Measurements from ENCODE around the gene MPRIP. TPM values are rescaled to one million over a fixed set of nuclear protein-coding genes. Genes with fewer than 3 reads are reported as not detected.

The MPRIP gene
- total and polyA plus RNA-seq, 2 donors (not counting 3 experiments of a cell fraction or from before 2014, with no cell fraction given), result 94.6 to 246 TPM

DNA sequence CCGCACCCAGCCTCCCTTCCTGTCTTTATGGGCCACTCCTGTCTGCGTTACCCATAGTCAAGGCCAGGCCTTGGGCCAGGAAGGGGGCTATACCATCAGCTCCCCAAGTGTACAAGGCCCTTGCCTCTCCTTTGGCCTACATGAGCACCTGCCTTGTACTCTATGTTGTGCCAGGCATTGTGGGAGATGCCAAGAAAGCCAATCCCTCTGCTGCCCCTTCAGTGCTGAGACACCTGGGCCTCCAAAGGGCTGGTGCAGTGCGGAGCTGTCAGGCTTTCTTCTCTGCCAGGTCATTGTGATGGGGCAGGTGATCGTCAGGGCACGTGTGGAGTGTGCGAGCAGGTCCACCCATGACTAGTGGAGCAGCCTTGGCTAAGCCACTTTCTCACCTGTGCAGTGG is 59.9 kb downstream of the MPRIP start:
- intact Hi-C loops (cut with micrococcal nuclease) (no loop called here), dilution Hi-C loops (cut with MboI; ENCODE audit: extremely low pct_ligation_motif_present, low sequenced_read_pairs) (no loop called here)
- H3K9me3 ChIP-seq (replicated peaks; ENCODE audit: control insufficient read depth, insufficient read depth, low read length), result no peaks in the 10 kb centered on the region
- H3K36me3 ChIP-seq (ENCODE audit: control insufficient read depth in 2 of 2, extremely low read depth in 1 of 2, insufficient read depth in 2 of 2, low read length in 2 of 2), result peaks cover 0 to 2% of the 10 kb centered on the region in 2 experiments
- CTCF ChIA-PET, result no interaction called here
- peaks cover 79% of the 10 kb centered on the region for H3K79me2 ChIP-seq (ENCODE audit: control insufficient read depth, insufficient read depth, low read length)
- POLR2A ChIA-PET, result no interaction called here
- no peak overlapping the region for H2AFZ ChIP-seq (ENCODE audit: low read depth, low read length)
- BruUV-seq (replicated peaks), result no TSS peak
- H3K9me1 ChIP-seq (replicated peaks; ENCODE audit: control insufficient read depth, extremely low read depth, insufficient read depth, low read length), result no peaks in the 10 kb centered on the region
- no peaks in the 10 kb centered on the region for H3K27me3 ChIP-seq (ENCODE audit: control insufficient read depth in 2 of 2, insufficient read depth in 2 of 2, low read length in 2 of 2)
- no peak overlapping the region for H3K4me3 ChIP-seq (replicated peaks in 1 of 3; ENCODE audit: insufficient read depth in 1 of 3, low read depth in 1 of 3, low read length in 3 of 3)
- no peak overlapping the region for H3K27ac ChIP-seq (ENCODE audit: insufficient read depth, low read depth, low read length)
- H3K9ac ChIP-seq (replicated peaks; ENCODE audit: extremely low read depth, insufficient read depth, low read length), result no peak overlapping the region
- no peak for FAIRE-seq
- no peaks in the 10 kb centered on the region for H4K20me1 ChIP-seq (replicated peaks; ENCODE audit: control insufficient read depth, extremely low read depth, insufficient read depth, low read length)
- TF ChIP-seq JUN (IDR thresholded peaks at IDR 0.05; ENCODE audit: borderline replicate concordance, insufficient read depth, insufficient read length, low read depth), result no peak
- TF ChIP-seq, protein P1, sequence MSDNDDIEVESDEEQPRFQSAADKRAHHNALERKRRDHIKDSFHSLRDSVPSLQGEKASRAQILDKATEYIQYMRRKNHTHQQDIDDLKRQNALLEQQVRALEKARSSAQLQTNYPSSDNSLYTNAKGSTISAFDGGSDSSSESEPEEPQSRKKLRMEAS (IDR thresholded peaks at IDR 0.05; ENCODE audit: insufficient read depth, insufficient read length), result no peak
- no peak for TF ChIP-seq POLR2A (IDR thresholded peaks at IDR 0.05; ENCODE audit: low read depth, low read length)
- H3K4me1 ChIP-seq (ENCODE audit: control insufficient read depth, extremely low read depth, insufficient read depth, low read length), result no peaks in the 10 kb centered on the region
- H3K4me2 ChIP-seq (ENCODE audit: insufficient read depth, low read length), result no peak overlapping the region
- no peak for DNase-seq (ENCODE audit: low read depth, low spot score)

DNA sequence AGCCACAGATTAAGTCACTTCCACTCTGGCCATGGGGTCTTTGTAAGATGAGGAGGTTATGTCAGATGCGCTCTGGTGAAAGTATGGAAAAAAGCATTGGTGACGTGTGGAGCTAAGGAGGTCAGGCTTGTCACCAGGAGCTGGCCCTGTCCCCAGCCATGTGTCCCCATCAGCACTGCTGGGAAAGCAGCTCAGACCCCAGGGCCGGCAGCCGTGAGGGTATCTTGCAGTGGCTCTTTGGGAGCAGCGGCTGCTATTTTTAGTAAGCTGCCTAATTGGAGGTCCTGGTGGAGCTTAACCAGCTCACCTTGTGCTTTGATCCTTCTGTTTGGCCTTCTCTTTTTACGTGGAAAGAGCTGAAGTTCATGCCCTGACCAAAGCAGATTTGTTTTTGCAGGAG is 60.9 kb downstream of the MPRIP start:
- Histone ChIP-seq H3K27me3 (ENCODE audit: control insufficient read depth in 2 of 2, insufficient read depth in 2 of 2, low read length in 2 of 2) (no peaks in the 10 kb centered on the region), H2AFZ (ENCODE audit: low read depth, low read length) (no peak overlapping the region), H3K4me2 (ENCODE audit: insufficient read depth, low read length) (no peak overlapping the region), H3K9me3 (replicated peaks; ENCODE audit: control insufficient read depth, insufficient read depth, low read length) (no peaks in the 10 kb centered on the region), H3K4me3 (replicated peaks in 1 of 3; ENCODE audit: insufficient read depth in 1 of 3, low read depth in 1 of 3, low read length in 3 of 3) (no peak overlapping the region), H4K20me1 (replicated peaks; ENCODE audit: control insufficient read depth, extremely low read depth, insufficient read depth, low read length) (no peaks in the 10 kb centered on the region), H3K9me1 (replicated peaks; ENCODE audit: control insufficient read depth, extremely low read depth, insufficient read depth, low read length) (no peaks in the 10 kb centered on the region), H3K36me3 (ENCODE audit: control insufficient read depth in 2 of 2, extremely low read depth in 1 of 2, insufficient read depth in 2 of 2, low read length in 2 of 2) (peaks cover 0 to 2% of the 10 kb centered on the region in 2 experiments), H3K9ac (replicated peaks; ENCODE audit: extremely low read depth, insufficient read depth, low read length) (no peak overlapping the region), H3K4me1 (ENCODE audit: control insufficient read depth, extremely low read depth, insufficient read depth, low read length) (no peaks in the 10 kb centered on the region), H3K79me2 (ENCODE audit: control insufficient read depth, insufficient read depth, low read length) (peaks cover 82% of the 10 kb centered on the region), H3K27ac (ENCODE audit: insufficient read depth, low read depth, low read length) (no peak overlapping the region)
- no TSS peak for BruUV-seq (replicated peaks)
- dilution Hi-C loops (cut with MboI; ENCODE audit: extremely low pct_ligation_motif_present, low sequenced_read_pairs), result no loop called here
- DNase-seq (ENCODE audit: low read depth, low spot score) (no peak), FAIRE-seq (no peak)
- CTCF ChIA-PET, result interaction anchor here (1.0 kb wide), 1 partner anchor 9 kb away, joined by 3 read pairs; no protein-coding TSS in a partner anchor
- POLR2A ChIA-PET, result no interaction called here
- TF ChIP-seq, protein P1 (IDR thresholded peaks at IDR 0.05; ENCODE audit: insufficient read depth, insufficient read length), result no peak
- TF ChIP-seq, protein P2, sequence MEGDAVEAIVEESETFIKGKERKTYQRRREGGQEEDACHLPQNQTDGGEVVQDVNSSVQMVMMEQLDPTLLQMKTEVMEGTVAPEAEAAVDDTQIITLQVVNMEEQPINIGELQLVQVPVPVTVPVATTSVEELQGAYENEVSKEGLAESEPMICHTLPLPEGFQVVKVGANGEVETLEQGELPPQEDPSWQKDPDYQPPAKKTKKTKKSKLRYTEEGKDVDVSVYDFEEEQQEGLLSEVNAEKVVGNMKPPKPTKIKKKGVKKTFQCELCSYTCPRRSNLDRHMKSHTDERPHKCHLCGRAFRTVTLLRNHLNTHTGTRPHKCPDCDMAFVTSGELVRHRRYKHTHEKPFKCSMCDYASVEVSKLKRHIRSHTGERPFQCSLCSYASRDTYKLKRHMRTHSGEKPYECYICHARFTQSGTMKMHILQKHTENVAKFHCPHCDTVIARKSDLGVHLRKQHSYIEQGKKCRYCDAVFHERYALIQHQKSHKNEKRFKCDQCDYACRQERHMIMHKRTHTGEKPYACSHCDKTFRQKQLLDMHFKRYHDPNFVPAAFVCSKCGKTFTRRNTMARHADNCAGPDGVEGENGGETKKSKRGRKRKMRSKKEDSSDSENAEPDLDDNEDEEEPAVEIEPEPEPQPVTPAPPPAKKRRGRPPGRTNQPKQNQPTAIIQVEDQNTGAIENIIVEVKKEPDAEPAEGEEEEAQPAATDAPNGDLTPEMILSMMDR (IDR thresholded peaks at IDR 0.05; ENCODE audit: extremely low read depth in 1 of 2, insufficient read depth in 1 of 2, low read depth in 1 of 2, low read length in 2 of 2), result no peak
- TF ChIP-seq POLR2A (IDR thresholded peaks at IDR 0.05; ENCODE audit: low read depth, low read length) (no peak), JUN (IDR thresholded peaks at IDR 0.05; ENCODE audit: borderline replicate concordance, insufficient read depth, insufficient read length, low read depth) (no peak), FOS (IDR thresholded peaks at IDR 0.05; ENCODE audit: borderline replicate concordance, insufficient read depth, low read length) (no peak), POLR2AphosphoS5 (IDR thresholded peaks at IDR 0.05; ENCODE audit: insufficient read depth, low read depth, low read length) (no peak), EZH2 (IDR thresholded peaks at IDR 0.05; ENCODE audit: borderline replicate concordance, low read depth, low read length, severe bottlenecking) (no peak)
- intact Hi-C loops (cut with micrococcal nuclease), result no loop called here

Measured in endothelial cell of umbilical vein (primary cell).